Activated CD8-positive, alpha-beta T cell treated with anti-CD3 and anti-CD28 coated beads for 36 hours (primary cell): ENCODE results near the gene ALX3. TPM values are rescaled to one million over a fixed set of nuclear protein-coding genes. Genes with fewer than 3 reads are reported as not detected.

Experiments used
- ATAC-seq: fragments of 200-7000 bp; cut with Tn5 transposase; one replicate; pipeline ENCODE4 v1.10.0; 2021; ENCODE audit warnings: mild to moderate bottlenecking, moderate library complexity
- CTCF ChIA-PET: fragments of 350-600 bp; sonication (Branson Sonifier 250); formaldehyde crosslinking; loops from one replicate; lab custom pipeline; 2021; ENCODE audit warnings: antibody characterized with exemption; lab: Charles Lee
- POLR2A ChIA-PET: fragments of 350-600 bp; sonication (Branson Sonifier 250); formaldehyde crosslinking; loops from one replicate; lab custom pipeline; 2021; ENCODE audit warnings: antibody characterized with exemption; lab: Charles Lee
- DNase-seq: peaks from one replicate; pipeline ENCODE4 v3.0.0-alpha.2; 2020
- H3K27ac Mint-ChIP-seq: one replicate; pipeline ENCODE4 v1.8.0; 2021; ENCODE audit warnings: mild to moderate bottlenecking, mixed read lengths
- H3K27me3 Mint-ChIP-seq: one replicate; pipeline ENCODE4 v1.8.0; 2021; ENCODE audit warnings: mixed read lengths
- H3K36me3 Mint-ChIP-seq: one replicate; pipeline ENCODE4 v1.8.0; 2021; ENCODE audit warnings: low read depth, mixed read lengths
- H3K4me1 Mint-ChIP-seq: one replicate; pipeline ENCODE4 v1.8.0; 2021; ENCODE audit warnings: low read depth, mixed read lengths
- H3K4me3 Mint-ChIP-seq: one replicate; pipeline ENCODE4 v1.8.0; 2021; ENCODE audit warnings: mild to moderate bottlenecking, moderate library complexity, mixed read lengths
- H3K9me3 Mint-ChIP-seq: one replicate; pipeline ENCODE4 v1.8.0; 2021; ENCODE audit warnings: mixed read lengths
- intact Hi-C: fragments of 100-400 bp; cut with micrococcal nuclease; formaldehyde crosslinking; loops from one replicate; pipeline ENCODE4 v1.10.0; 2022
- total RNA-seq, 2 experiments: library from RNA; stranded (reverse); gene quantifications; one replicate each; pipeline ENCODE4 v1.2.3, GENCODE V29; 2021
- TF ChIP-seq, protein P1 (sequence below): fragments of 200-600 bp; IDR thresholded peaks from one replicate; pipeline ENCODE4 v1.8.0; 2022; ENCODE audit warnings: antibody characterized with exemption, mild to moderate bottlenecking

Gene ALX3
- total RNA-seq, 2 experiments from 2014 or later = not detected

DNA sequence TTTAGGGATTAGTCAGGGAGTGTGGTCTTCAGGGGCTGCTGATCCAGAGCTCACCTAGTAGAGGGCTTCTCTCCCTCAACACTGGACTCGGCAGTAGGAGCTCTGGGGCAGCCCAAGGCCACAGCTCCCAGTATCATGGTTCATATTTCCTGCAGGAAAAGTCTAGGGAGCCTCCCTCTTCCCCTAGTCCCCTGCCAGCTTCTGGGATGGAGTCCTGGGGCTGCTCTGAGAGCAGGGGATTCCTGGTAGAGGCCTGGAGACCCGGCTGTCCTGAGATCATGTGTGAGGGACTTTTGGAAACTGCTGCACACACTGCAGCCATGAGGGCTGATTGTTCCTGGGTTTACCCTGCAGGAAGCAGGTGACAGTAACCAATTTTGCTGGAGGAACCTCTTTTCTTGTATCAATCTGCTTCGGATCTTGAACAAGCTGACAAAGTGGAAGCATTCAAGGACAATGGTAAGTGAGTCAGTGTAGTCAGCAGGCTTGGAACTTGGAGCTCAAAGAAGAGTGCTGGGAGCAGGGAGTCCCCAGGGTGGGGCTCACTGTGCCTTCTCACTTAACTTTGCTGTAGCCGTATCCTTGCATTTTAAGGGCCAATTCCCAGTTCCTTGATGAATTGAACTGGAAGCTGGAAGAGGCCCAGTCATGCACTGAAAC is 19.7 kb downstream of the ALX3 start:
- CTCF ChIA-PET = interaction anchor here (1.0 to 12.4 kb wide), 7 partner anchors 11 to 445 kb away, joined by 3 to 251 read pairs (median 25); partner anchors contain the start of genes STRIP1 and UBL4B
- Mint-ChIP-seq H3K9me3 (no peaks in the 10 kb centered on the region), H3K4me3 (no peak overlapping the region), H3K27me3 (no peaks in the 10 kb centered on the region), H3K36me3 (peaks cover 35% of the 10 kb centered on the region), H3K4me1 (no peaks in the 10 kb centered on the region), H3K27ac (no peak overlapping the region)
- intact Hi-C loops = loop anchor here (5.0 kb wide), 1 partner anchor 57 kb away; no protein-coding TSS in a partner anchor
- POLR2A ChIA-PET = interaction anchor here (0.7 to 2.3 kb wide), 3 partner anchors 9 to 1015 kb away, joined by 3 to 9 read pairs (median 4); no protein-coding TSS in a partner anchor
- no peak for DNase-seq
- no peak for ATAC-seq
- TF ChIP-seq, protein P1, sequence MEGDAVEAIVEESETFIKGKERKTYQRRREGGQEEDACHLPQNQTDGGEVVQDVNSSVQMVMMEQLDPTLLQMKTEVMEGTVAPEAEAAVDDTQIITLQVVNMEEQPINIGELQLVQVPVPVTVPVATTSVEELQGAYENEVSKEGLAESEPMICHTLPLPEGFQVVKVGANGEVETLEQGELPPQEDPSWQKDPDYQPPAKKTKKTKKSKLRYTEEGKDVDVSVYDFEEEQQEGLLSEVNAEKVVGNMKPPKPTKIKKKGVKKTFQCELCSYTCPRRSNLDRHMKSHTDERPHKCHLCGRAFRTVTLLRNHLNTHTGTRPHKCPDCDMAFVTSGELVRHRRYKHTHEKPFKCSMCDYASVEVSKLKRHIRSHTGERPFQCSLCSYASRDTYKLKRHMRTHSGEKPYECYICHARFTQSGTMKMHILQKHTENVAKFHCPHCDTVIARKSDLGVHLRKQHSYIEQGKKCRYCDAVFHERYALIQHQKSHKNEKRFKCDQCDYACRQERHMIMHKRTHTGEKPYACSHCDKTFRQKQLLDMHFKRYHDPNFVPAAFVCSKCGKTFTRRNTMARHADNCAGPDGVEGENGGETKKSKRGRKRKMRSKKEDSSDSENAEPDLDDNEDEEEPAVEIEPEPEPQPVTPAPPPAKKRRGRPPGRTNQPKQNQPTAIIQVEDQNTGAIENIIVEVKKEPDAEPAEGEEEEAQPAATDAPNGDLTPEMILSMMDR = no peak

DNA sequence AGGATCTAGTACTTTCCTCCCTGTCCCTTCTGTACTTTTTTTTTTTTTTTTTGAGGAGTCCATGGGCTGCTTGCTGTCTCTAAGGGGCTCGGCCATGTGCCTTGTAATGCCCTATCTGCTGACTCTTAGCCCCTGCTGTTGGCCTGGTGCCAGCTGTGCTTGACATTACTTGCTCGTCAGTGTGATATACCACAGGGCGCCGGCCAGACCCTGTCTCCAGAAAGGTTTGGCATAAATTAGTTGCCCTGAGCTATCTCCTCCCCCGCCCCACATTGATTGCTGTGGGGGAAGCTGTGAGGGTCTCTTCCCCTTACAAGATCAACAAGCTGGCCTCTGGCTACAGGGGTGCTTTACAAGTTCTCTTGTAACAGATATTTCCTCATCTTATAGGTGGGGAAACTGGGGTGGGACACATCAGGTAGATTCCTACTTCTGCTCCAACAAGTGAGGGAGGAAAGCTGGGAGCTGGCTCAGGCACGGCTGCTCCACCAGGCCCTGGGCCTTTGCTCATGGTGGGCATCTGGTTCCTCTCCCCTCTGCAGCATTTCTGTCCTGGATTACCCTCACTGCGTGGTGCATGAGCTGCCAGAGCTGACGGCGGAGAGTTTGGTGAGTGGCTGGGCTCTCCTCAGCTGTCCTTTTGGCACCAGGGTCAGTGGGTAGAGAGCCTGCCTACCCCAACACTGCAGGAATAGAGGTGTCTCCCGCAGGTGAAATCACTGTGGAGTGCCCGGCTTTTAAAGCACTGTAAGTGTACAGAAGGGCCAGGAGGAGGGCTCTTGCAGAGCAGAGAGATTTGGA is 20.5 kb downstream of the ALX3 start:
- Mint-ChIP-seq H3K36me3 (peaks cover 33% of the 10 kb centered on the region), H3K27ac (no peak overlapping the region), H3K27me3 (no peaks in the 10 kb centered on the region), H3K9me3 (no peaks in the 10 kb centered on the region), H3K4me1 (no peaks in the 10 kb centered on the region), H3K4me3 (no peak overlapping the region)
- ATAC-seq (no peak), DNase-seq (no peak)
- POLR2A ChIA-PET = interaction anchor here (0.5 to 2.3 kb wide), 4 partner anchors 8 to 398 kb away, joined by 3 to 9 read pairs (median 4); no protein-coding TSS in a partner anchor
- TF ChIP-seq, protein P1 = no peak
- CTCF ChIA-PET = interaction anchor here (1.2 to 12.4 kb wide), 6 partner anchors 10 to 59 kb away, joined by 3 to 251 read pairs (median 68); partner anchors contain the start of genes STRIP1 and UBL4B
- intact Hi-C loops = loop anchor here (5.0 kb wide), 1 partner anchor 57 kb away; no protein-coding TSS in a partner anchor

DNA sequence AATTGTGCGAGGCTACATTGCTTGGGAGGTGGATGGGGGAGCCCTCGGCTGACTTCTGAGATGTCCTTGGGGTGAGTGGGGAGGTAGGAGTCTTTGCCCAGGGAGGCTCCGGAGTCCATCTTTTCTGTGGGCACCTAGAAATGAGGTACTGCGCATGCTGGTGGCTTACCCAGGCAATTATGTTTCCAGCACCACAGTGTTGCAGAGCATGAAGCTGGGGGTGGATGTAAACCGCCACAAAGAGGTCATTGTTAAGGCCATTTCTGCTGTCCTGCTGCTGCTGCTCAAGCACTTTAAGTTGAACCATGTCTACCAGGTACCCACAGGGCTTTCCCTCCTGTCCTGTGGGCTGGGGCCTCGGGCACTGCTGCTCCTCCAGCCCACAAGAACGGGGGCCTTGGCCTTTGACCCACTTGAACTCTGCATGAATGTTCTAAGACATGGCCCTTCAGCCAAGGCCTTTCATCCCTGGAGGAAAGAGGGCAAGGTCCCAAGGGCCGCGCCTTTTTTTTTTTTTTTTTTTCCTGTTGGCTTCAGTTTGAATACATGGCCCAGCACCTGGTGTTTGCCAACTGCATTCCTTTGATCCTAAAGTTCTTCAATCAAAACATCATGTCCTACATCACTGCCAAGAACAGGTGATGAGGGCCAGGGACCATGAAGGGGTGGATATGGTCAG is 21.4 kb downstream of the ALX3 start:
- Mint-ChIP-seq H3K4me3 (no peak overlapping the region), H3K27me3 (no peaks in the 10 kb centered on the region), H3K9me3 (no peaks in the 10 kb centered on the region), H3K27ac (no peak overlapping the region), H3K36me3 (peaks cover 34% of the 10 kb centered on the region), H3K4me1 (no peaks in the 10 kb centered on the region)
- TF ChIP-seq, protein P1 = no peak
- CTCF ChIA-PET = interaction anchor here (1.0 to 12.4 kb wide), 5 partner anchors 9 to 60 kb away, joined by 3 to 251 read pairs (median 25); partner anchors contain the start of gene UBL4B
- intact Hi-C loops = no loop called here
- no peak for DNase-seq
- ATAC-seq = no peak
- POLR2A ChIA-PET = interaction anchor here (1.0 kb wide), 1 partner anchor 10 kb away, joined by 5 read pairs; no protein-coding TSS in a partner anchor

DNA sequence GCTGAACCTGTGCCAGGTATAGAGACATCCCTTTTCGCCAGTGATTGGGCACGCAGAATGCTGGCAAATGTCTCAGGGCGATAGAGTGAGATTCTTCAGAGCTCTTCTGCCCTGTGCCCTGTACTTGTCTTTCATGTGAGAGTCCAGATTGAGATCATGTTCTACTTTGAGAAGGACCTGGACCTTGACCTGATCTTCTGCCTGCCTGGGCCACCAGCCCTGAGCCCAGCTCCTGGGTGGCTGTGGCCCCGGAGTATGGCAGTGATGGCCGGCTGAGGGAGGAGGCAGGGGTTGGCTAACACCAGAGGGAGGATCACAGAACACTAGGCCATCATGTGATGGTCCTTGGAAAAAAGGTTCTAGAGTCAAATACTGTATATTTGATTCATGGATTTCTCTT is 22.2 kb downstream of the ALX3 start:
- TF ChIP-seq, protein P1 = no peak
- Mint-ChIP-seq H3K36me3 (peaks cover 29% of the 10 kb centered on the region), H3K9me3 (no peaks in the 10 kb centered on the region), H3K27ac (no peak overlapping the region), H3K4me3 (no peak overlapping the region), H3K4me1 (no peaks in the 10 kb centered on the region), H3K27me3 (no peaks in the 10 kb centered on the region)
- ChIA-PET POLR2A (interaction anchor here (2.2 kb wide), 1 partner anchor 13 kb away, joined by 11 read pairs; the partner anchor contains the start of gene STRIP1), CTCF (interaction anchor here (1.0 to 12.4 kb wide), 5 partner anchors 10 to 57 kb away, joined by 3 to 163 read pairs (median 22); no protein-coding TSS in a partner anchor)
- no peak for ATAC-seq
- intact Hi-C loops = no loop called here
- DNase-seq = no peak
